HG03354 (cell line): ENCODE results near the gene ACP5.

Source experiments
- ATAC-seq: cut with Tn5 transposase; IDR thresholded peaks from one replicate; pipeline ENCODE4 v1.9.1; 2021; ENCODE audit warnings: mild to moderate bottlenecking; ENCODE audit not compliant: unreplicated experiment, poor library complexity, severe bottlenecking

ACP5 gene

DNA sequence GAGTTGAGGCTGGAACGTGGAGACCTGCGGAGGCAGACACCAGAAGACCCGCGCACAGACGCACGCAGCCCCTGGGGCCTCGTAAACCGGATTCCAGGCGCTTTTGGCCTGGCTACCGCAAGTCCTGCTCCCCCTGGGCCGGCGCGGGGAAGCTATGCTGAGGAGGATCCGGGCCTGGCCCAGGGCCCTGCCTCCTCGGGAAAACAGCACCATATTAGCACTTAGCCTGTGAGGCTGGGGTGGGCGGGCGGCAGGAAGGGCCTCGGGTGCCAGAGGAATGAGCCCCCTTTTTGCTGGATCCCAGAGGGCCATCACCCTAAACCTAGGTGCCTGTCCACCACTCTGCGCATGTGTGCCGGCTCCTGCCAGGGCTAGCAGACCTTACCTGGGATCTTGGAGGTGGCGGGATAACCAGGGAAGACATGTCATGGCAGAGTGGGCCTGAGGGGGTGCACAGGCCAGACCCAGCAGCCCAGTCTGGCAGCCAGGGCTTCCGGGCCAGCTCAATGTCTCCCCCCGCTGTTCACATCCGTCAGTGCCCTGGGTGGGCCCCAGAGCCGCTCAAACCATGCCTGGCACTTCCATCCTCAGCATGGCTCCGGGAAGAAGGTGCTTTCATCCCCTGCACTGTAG is 25.7 kb downstream of the ACP5 start:
- ATAC-seq = no peak

DNA sequence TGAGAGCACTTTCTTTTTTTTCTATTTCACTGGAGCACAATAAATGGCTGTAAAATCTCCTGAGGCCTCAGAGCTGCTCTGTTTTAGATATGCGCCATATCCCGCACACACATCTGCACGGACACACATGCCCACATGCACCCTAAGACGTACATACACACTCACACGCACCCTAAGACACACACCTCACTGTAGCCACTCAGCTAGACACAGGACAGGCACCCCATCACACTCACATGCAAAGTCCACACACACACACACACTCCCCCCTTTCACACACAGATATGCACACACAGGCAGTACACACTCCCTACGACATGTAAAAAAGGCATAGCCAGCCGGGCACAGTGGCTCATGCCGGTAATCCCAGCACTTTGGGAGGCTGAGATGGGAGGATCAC is 27.2 kb downstream of the ACP5 start:
- no peak for ATAC-seq

DNA sequence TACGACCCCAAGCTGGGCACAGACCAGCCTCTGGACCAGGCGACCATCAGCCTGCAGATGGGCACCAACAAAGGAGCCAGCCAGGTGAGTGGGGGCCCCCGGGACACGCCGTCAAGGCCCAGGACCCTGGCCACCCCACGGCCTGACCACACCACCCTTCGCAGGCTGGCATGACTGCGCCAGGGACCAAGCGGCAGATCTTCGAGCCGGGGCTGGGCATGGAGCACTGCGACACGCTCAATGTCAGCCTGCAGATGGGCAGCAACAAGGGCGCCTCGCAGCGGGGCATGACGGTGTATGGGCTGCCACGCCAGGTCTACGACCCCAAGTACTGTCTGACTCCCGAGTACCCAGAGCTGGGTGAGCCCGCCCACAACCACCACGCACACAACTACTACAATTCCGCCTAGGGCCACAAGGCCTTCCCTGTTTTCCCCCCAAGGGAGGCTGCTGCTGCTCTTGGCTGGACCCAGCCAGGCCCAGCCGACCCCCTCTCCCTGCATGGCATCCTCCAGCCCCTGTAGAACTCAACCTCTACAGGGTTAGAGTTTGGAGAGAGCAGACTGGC is 28.0 kb downstream of the ACP5 start:
- ATAC-seq = no peak

DNA sequence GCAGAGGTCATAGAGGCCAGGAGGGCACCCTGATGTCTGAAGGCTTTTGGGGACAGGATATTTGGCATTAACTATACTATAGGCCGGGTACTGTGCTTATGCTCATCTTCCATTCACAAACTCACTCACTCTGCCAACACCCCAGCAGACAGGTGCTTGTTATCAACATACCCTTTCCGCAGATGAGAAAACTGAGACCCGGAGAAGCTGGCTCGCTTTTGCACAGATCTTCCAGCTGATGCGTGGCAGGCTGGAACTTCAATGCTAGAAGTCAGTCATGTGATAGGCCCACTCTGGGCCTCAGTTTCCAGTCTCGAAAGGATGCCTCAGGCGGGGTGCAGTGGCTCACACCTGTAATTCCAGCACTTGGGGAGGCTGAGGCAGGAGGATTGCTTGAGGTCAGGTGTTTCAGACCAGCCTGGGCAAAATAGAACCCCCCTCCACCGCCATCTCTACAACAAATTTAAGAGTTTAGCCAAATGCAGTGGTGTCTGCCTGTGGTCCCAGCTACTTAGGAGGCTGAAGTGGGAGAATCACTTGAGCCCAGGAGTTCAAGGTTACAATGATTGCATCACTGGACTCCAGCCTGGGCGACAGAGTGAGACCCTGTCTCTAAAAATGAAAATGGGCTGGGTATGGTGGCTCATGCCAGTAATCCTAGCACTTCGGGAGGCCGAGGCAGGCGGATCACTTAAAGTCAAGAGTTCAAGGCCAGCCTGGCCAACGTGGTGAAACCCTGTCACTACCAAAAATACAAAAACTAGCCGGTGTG is 29.3 kb downstream of the ACP5 start:
- no peak for ATAC-seq

DNA sequence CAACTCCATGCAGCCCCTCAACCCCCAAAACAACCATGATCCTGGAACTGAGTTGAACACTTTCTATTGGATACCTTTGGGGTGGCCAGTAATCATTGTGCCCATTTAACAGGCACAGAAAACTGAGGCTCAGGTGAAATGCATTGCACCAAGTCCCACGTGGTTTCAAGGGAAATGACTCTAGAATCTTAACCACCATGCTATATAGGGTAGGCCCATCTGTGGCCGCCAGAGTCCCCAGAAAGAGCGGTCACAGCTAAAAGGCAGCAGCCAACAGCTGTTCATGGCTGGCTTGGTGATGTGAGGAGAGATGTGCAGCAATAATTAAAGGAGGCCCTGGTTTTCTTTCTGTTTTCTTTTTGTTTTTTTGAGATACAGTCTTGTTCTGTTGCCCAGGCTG is 36.2 kb downstream of the ACP5 start:
- no peak for ATAC-seq

DNA sequence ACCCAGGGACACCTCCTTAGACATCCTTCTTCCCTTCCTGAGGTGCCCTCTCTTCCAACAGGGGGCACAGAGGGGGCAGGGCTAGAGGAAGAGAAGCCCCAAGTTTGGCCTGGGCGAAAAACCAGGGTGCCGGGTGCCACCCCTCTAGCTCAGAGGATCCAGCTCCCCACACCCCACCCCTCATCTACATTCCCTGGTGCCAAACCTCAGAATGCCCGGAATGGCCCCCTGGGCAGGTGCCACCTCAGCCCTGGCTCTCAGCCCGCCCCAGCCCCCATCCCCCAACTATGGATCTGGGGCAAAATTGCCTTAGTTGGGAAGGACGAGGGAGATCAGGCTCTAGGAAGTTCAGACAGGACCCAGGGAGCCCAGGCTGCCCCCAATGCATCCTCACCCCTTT is 36.8 kb downstream of the ACP5 start:
- ATAC-seq = no peak

DNA sequence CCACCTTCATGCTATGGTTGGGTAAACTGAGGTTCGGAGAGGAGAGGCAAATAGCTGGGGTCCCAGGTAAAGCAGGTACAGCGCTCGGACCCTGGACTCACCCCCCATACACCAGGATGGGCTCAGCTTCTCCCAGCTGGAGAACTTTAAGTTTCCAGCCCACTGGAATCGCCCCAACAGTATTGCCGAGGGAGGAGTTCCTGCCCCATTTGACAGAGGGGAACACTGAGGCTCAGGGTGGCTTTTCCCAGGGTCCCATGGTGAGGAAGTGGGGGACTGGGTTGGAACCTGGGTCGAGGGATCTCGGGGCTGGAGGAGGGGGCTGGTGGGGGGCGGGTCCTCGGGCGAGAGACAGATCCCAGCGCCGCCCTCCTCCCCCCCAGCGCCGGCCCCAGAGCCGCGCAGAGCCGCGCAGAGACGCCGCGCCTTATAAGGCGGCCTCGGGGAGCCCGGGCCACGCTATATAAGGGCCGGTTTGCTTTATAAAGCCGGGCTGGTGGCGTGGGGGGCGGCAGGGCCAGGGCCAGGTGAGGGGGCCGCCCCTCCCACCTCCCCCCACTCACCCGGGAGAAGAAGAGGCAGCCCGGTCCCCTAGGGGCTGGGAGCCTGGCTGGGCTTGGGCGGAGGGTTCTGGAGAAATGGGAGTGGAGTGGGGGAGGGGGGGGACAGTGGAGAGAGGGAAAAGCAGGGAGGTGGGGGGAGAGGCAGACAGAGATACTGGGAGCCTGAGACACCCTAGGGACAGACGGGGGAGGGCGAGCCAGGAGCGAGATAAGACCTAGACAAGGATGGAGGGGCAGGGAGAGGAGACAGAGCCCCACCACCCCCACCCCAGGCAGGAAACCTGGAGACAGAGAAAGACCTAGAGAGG is 37.7 kb downstream of the ACP5 start:
- ATAC-seq = no peak

DNA sequence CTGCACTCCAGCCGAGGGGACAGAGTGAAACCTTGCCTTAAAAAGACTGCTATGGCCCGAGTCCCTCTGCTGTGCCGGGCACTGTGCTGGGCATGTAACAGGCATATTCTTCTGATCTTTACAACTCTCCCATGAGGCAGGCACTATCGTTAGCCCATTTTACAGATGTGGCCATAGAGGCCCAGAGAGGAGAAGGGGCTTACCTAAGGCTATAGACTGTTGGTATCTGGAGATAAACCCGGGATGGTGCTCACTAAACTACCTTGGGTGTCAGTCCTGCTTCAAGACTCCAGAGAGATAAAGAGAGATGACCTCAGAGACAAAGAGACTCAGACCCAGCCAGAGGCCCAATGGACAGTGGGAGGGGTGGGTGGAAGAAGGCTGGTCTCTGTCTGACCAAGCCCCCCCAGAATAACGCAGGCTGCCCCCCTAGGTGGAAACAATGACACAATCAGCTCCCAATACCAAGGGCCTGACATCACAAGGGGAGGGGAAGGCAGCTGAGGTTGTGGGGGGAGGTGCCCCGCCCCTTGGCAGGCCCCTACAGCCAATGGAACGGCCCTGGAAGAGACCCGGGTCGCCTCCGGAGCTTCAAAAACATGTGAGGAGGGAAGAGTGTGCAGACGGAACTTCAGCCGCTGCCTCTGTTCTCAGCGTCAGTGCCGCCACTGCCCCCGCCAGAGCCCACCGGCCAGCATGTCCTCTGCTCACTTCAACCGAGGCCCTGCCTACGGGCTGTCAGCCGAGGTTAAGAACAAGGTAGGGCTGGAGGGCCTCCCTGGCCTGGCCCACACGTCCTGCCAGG is 39.0 kb downstream of the ACP5 start, which contains the start of gene CNN1:
Gene CNN1 (plus strand): TSS at position 620 of the 805 bp plus-strand sequence. CDS start 77 bp downstream, at position 697.
- no peak for ATAC-seq

DNA sequence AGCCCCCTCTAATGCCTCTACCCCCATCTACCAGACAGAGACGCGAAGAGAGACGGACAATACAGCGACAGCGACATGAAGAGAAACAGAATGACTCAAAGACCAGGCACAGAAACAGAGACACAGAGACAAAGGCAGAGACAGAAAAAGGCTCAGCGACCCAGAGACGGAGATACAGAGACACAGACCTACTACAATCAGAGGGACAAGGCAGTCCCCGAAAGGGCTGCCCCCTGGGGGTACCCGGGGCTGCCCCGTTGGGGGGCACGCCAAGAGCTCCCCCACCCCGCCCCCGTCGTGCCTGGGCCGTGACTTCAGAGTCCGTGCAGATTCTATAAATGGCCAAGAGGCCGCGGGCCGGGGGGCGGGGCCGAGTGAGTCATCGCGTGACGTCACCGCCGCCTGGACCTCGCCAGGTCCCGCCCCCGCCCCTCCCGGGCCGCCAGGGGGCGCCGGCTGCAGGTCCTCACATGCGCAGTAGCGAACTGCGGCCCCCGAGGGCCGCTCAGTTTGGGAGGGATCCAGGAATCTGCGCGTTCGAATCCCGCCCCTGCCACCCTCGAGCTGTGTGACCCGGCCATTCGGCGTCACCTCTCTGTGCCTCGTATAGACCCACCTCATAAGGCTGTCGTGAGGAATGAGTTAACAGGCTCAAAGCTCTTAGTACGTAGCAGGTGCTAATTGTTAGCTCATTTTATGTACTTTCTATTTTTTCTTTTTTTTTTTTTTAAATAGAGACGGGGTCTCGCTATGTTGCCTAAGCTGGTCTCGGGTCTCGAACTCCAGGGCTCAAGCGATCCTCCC is 41.5 kb downstream of the ACP5 start:
- peak; percentile 58 for ATAC-seq

DNA sequence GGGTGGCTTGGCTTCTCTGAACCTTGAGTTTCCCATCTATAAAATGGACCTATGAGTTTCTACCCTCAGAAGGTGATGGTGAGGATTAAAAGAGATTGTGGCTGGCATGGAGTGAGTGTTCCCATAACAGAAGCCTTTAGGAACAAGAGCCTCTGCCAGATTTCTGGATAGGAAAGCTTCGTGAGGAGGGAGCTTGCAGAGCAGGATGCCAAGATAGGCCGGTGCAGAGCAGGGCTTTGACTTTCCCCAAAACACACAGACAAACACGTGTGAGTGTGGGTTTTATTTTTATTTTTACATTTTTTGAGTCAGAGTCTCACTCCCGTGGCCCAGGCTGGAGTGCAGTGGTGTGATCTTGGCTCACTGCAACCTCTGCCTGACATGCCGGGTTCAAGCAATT is 42.5 kb downstream of the ACP5 start:
- ATAC-seq = no peak

DNA sequence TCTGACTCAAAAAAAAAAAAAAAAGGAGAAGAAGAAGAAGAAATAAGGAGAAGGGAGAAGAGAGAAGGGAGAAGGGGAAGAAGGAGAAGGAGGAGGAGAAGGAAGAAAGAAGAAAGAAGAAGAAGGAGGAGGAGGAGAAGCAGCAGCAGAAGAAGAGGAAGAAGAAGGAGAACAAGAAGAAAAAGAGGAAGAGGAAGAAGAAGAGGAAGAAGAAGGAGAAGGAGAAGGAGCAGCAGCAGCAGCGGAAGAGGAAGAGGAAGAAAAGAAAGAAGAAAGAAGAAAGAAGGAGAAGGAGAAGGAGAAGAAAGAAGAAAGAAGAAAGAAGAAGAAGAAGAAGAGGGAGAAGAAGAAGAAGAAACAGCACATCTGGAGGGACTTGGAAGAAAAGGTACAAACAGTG is 42.9 kb downstream of the ACP5 start:
- no peak for ATAC-seq

DNA sequence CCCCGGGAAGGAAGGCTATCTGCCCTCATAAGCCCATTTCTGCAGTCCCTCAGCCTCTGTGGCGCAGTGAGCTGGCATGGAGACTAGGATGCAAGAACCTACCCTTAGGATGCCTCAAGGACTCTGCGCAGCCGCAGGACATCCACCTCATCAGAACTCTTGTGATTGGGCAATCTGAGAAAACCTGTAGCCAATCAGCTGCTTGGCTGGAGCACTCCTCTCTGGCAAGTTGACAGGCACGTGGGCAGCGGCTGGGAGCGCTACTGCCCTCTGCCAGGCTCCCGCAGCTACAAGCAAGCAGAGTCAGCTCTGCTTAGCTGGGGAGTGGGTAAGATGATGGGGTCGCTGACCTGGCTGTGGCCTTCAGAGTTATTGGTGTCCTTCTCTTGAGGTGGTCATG is 47.0 kb downstream of the ACP5 start:
- ATAC-seq = no peak

DNA sequence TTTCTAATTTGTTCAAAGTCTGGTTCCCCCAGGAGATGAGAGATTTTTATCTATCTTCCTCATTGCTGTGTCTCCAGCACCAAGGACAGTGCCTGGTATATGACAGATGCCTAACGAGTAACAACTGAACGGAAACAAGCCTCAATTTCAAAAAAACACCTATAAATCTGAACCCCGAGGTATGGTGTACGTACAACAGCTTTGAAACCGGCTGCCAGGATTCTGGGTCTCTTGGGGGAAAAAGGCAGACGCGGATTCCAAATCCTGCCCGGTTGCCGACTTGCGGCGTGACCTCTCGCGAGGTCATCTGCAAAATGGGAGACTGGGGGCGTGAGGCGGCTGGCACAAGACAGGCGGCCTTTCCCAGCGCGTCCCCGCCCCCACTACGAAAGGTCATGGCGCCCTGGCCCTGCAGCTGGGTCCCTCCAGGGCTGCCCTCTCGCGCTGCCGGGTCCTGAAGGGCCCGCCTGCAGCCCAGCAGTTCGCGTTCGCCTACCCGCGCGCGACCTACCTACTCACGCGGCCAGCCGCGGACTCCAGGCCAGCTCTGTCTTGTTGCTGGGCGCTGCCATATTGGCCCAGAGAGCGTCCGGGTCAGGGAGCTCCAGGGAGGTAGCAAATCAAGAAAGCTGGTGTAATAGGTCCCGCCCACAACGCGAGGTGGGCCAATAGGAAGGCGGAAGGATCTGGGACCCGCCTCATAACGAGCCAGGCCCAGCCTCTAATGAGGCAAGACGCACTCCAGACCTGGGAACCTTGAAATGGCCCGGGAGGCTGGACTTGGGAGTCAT is 48.7 kb downstream of the ACP5 start, which contains the start of gene ECSIT:
Gene ECSIT (minus strand): TSS at position 584 of the 791 bp plus-strand sequence. CDS start 9,964 bp downstream, outside the sequence.
- peak; percentile 95 for ATAC-seq
